PC-3 (cell line): ENCODE data around the gene NEDD9.

Experiments used
- CTCF ChIP-seq: fragments of 300-600 bp; sonication (generic); conservative IDR thresholded peaks from 2 replicates; pipeline ENCODE4 v1.5.1; 2017; ENCODE audit warnings: antibody characterized with exemption, low read depth, mild to moderate bottlenecking, low read length
- EZH2phosphoT487 ChIP-seq: fragments of 300-600 bp; sonication (generic); IDR thresholded peaks from 2 replicates; pipeline ENCODE4 v1.6.1; 2018; ENCODE audit warnings: mild to moderate bottlenecking, antibody characterized with exemption, low read length, borderline replicate concordance

GRCh38 chr6:11217360-11218101 is 14.9 kb downstream of the NEDD9 start:
- TF ChIP-seq CTCF, result no peak
- TF ChIP-seq EZH2phosphoT487, result no peak
